GM19238 (cell line): ENCODE data around the gene FASTK.
"Not testable (repeated sequence)": the region's sequence is repeated elsewhere in the genome, so short reads cannot be mapped to it uniquely, and the experiment has no call there.

Experiments used
- DNase-seq: peaks from one replicate; pipeline ENCODE4 v3.0.0; 2011; ENCODE audit warnings: low spot score; ENCODE audit not compliant: insufficient read length

Gene FASTK

DNA sequence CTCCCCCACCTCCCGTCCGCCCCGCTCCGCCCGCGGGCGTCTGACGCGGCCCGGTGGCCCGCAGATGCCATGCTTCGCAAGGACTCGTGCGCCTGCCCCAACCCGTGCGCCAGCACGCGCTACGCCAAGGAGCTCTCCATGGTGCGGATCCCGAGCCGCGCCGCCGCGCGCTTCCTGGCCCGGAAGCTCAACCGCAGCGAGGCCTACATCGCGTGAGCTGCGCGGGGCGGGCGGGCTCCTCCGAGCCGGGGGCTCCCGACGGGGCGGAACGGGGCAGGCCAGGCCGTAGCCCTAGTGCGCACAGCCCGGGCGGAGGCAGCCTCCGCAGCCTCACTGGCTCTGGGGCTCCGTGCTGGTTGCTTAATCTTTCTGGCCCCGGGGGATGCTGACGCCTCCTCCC, 29.5 kb downstream of the FASTK start:
- no peak for DNase-seq

DNA sequence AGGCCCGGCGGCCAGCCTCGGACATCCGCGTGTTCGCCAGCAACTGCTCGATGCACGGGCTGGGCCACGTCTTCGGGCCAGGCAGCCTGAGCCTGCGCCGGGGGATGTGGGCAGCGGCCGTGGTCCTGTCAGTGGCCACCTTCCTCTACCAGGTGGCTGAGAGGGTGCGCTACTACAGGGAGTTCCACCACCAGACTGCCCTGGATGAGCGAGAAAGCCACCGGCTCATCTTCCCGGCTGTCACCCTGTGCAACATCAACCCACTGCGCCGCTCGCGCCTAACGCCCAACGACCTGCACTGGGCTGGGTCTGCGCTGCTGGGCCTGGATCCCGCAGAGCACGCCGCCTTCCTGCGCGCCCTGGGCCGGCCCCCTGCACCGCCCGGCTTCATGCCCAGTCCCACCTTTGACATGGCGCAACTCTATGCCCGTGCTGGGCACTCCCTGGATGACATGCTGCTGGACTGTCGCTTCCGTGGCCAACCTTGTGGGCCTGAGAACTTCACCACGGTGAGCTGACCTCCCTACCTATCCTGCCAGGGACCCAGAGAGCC, 31.6 kb downstream of the FASTK start:
- DNase-seq, result no peak

DNA sequence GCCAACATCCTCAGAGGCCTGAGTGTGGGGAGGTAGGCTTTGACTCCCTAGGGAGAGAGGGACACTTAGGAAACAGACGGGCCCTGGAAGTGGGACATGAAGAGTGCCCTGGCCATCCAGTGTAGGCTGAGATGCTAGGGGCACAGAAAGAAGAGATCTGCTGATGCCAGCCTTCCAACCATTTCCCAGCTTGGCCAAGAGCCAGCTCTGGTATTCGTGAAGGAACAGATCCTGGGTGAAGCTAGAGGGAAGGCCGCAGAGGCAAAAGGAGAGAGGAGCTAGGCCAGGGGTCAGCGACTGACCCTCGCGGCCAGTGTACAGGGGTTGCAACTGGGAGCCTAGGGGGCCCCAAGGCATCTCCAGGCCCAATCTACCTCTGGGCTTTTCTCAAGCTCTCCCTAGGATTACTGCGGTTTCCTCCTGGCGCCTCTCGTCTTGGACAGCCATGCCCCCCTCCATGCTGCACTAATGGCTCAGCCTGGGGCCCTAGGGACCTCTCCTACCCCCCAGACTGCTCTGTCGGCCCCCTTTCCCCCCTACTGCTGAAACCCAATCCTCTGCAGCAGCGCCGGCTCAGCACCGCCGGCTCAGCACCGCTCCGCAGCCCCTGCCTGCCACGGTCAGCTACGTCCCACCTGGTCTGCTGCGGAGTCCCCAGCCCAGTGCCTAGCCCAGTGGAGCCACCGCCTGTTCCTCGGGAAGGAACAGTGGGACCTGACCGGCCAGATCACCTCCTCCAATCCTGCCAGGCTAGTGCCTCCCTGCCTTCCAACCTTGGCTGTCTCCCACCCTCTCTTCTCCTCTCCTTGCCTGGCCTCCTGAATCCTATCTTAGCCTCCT, 32.4 kb downstream of the FASTK start, which contains the start of gene ASIC3:
ASIC3 (plus strand) TSS at position 556 of the 840 bp plus-strand sequence. CDS start 355 bp downstream, outside the sequence.
- no peak for DNase-seq

DNA sequence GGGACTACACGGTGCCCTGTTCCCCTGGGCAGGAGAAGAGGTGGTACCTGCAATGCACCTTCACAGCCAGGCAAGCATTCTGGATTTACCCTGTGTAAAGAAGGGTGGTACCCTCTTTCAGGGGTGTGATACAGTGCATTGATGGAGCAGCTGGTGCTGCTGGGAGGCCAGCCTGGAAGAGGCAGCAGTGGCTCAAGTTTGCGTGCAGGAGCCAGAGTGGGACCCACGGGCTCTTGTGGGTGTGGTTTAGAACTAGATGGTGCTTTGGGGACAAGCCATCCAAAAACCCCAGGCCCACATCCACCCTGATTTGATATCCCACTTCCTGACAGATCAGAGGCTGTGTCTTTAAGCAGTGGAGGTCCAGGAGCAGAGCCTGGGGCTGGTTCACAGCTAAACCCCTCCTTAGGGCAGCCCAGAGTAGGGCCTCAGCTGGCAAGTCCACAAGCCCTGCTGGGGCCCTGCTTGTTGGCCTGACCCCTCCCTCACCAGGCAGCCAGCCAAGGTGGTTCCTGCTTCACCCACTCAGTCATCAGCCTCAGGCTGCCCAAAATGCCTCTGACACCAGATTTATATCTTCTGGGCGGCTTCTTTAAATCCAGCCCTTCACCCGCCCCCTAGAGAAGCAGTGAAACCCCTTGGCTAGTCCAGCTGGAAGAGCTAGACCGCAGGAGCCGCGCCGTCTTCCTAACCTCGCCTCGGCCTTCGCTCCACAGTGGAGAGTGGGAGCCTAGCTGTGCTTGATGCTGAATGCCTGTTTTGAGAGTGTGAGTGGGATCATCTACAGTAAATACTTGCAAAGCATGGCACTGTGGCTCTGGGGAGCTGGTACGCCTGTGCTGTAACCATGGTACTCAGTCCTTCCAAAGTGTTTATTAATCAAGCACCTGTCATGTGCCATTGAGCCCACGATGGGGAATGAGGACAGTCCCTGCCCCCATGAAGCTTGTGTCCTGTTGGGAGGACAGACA, 33.7 kb downstream of the FASTK start:
- no peak for DNase-seq

DNA sequence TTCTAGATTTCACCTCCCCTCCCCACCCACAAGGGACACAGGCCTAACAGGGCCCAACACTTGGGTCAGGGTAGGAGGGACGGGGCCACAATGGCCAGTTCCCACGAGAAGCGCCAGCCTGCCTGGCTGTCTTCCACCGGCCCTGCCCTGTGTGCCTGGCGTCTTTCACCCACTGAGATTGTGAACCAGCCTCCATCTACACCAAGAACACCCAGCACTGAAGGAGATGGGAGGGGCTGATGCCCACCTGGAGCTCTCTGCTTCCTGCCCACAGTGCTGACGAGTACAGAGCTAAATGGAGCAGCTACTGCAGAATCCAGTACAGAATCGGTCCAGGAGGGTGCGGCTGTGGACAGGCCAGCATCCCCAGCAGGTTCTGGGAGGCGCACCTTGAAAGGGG, 34.6 kb downstream of the FASTK start:
- DNase-seq, result no peak

DNA sequence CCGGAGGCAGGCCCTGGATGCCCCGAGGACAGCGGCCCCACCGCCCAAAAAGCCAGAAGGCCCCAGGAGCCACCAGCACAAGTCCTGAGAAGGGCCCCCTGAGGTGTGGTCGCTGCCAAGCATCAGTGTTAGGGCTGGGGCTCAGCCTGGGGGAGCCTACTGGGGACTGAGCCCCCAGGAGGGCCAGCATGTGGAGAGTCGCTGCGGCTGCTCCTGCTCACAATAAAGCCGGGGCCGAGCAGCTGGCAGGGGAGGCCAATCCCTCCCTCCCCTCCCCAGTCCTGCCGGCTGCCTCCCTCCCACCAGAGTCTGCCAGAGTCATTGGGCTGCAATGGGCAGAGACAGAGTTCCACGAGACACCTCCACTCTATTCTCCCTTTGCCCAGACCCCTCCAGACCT, 35.3 kb downstream of the FASTK start:
- no peak for DNase-seq

DNA sequence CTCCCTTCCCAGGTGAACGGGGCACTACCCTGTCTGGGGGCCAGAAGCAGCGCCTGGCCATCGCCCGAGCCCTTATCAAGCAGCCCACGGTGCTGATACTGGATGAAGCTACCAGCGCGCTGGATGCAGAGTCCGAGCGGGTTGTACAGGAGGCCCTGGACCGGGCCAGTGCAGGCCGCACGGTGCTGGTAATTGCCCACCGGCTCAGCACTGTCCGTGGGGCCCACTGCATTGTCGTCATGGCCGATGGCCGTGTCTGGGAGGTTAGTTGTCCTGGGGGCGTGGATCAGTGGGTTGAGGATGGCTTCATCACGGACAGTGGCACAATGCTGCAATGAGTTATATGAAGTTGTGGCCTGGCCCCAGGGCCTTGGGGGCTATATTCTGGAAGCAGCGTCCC, 36.6 kb downstream of the FASTK start:
- no peak for DNase-seq

DNA sequence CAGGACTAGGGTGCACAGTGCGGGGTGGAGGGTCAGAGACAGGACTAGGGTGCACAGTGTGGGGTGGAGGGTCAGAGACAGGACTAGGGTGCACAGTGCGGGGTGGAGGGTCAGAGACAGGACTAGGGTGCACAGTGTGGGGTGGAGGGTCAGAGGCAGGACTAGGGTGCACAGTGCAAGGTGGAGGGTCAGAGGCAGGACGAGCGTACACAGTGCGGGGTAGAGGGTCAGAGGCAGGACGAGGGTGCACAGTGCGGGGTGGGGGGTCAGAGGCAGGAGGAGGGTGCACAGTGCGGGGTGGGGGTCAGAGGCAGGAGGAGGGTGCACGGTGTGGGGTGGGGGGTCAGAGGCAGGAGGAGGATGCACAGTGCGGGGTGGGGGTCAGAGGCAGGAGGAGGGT, 37.2 kb downstream of the FASTK start:
- DNase-seq, result not testable (repeated sequence)

DNA sequence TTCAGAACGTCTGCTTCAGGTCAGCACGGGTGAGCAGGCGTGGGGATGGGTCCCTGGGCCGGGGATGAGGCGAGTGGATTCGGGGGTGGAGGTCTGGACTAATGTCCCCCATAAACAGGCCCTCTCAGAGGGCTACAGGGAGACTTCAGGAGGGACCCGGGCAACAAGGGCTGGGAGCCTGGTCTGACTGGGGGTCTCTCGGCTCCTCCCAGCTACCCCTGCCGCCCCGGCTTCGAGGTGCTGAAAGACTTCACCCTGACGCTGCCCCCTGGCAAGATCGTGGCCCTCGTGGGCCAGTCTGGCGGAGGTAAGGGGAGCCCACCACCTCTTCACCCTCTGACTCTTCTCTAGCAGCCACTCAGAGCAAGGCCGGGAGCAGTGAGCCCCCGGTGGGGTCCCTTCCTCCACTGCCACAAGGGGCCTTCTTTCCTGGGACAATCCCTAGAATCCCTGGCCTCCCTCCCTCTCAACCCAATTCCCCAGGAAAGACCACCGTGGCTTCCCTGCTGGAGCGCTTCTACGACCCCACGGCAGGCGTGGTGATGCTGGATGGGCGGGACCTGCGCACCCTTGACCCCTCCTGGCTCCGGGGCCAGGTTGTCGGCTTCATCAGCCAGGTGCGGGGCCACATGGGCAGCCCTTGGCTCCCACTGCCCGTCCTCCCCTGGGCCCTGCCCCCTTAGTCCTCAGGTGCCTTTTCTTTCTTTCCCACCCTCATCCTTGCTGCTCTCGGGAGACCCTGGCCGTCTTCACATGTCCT, 39.8 kb downstream of the FASTK start:
- DNase-seq, result no peak

DNA sequence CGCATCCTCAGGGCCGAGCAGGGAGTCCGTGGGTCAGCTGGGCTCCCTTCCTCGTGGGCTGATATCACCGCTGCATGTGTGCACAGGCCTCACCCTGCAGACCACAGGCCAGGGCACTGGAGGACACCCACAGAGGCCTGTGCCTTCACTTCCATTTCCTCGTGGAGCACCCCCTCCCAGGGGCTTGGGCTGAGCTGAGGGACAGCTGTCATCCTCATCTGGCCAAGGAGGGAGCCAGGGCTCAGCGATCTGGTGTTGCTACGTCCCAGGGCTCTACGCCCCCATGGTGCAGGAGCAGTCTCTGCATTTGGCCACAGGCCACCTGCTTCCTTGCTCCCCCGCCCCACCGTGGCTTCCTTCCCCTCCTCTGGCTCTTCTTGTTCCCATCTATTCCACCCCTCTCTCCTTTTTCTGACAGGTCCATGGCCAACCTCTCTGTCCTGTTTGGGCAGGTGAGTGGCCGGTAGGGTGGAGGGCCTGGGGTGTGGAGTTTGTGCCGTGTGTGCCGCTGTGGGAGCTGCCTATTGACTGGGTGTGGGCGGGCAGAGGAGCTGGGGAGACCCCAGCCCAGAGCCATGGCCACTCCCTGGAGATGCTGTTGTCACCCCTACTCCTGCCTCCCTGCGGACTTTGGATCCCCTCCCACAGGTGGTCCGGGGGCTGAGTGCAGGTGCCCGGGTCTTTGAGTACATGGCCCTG, 40.6 kb downstream of the FASTK start:
- DNase-seq, result no peak

DNA sequence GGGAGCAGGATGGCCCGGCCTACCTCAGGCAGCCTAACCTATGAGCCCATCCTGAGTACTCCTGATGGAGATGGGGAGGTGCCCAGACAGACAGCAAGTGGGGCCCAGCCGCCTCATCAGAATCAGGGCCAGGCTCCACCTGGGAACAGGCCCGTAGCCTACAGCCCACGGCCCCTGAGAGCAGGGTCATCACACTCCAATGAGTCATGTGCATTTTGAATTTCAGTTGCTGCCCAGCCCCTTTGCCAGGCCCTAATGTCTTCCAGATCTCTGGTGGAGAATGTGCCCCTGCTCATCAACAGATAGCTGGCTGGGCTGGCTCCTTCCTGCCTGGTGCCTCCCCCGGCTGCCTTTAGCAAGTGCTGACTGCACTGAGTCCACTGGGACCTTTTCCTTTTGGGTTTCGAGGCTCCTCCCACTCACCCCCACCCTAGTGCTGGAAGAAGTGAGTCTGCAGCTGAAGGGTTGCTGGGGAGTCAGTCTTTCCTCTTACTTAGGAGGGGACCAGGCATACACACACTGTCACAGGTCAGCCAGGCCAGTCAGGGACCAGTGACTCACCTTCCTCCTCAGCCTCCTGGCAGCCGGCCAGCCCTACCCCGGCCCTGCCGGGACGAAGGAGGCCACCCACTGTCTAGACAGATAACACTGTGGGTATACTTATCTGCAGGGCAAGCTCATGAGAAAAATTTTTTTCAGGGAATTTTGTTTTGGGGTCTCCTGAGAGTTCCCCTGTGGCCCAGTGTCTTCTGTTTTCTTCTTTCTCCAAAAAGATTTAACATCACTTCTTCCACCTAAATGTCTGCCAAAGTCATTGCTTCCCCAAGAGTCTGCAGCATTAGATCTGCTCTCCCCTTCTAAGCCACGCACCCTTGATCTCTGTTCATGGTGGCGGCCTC, 41.4 kb downstream of the FASTK start:
- no peak for DNase-seq

DNA sequence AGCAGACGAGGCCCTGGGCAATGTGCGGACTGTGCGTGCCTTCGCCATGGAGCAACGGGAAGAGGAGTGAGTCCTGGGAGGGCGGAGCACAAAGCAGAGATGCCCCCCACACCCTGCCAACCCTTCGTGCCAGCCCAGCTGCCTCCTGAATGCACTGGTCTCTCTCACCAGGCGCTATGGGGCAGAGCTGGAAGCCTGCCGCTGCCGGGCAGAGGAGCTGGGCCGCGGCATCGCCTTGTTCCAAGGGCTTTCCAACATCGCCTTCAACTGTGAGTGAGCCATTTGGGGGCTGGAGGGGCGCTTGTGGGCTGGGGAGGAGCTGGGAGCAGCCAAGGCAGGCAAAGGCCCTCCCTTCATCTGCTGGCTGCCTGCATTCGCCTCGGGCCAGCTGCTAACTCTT, 44.7 kb downstream of the FASTK start:
- no peak for DNase-seq

DNA sequence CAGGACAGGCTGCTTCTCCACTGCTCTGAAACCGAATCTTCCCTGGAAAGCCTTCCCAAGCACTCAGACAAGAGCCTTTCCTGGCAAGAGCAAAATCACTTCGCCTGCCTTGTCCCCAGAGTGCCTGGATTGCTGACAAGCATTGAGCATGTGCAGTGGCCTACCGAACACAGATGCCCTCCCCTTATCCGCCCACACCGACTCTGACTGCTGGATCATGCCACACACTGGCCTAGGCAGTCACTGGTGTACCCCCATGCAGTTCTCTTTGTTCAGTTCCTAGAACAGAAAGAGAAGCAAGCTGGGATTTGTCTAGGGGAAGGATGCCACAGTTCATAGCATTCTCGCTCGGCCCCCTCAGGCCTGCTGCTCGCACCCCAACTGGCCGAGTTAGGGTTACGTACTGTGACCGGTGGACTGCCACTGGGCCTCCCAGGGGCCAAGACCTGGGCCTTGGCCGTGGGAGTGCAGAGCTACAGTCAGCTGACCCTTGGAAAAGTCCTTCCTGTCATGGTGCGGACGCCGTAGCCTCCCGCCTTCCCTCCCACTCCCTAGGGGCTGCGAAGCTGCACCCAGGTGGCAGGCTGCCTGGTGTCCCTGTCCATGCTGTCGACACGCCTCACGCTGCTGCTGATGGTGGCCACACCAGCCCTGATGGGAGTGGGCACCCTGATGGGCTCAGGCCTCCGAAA, 45.4 kb downstream of the FASTK start:
- DNase-seq, result no peak

DNA sequence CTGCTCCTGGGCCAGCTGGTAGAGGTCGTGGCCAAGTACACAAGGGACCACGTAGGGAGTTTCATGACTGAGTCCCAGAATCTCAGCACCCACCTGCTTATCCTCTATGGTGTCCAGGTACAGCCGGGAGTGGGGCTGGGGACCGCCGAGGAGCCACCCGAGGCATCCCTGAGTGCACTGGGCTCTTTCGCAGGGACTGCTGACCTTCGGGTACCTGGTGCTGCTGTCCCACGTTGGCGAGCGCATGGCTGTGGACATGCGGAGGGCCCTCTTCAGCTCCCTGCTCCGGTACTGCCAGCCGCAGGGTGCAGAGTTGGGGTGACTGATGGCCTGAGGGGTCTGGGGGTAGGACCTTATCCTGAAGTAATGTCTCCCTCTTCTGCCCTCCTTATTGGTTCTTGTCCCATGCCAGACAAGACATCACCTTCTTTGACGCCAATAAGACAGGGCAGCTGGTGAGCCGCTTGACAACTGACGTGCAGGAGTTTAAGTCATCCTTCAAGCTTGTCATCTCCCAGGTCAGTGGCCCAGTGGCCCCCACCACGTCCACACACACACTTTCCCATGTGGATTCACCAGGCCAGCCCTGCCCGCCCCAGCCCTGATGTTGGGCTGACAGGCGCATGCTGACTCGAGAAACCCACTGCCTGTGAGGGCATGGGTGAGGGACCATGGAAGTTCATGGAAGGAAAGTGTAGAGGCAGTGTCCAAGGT, 46.1 kb downstream of the FASTK start:
- no peak for DNase-seq

DNA sequence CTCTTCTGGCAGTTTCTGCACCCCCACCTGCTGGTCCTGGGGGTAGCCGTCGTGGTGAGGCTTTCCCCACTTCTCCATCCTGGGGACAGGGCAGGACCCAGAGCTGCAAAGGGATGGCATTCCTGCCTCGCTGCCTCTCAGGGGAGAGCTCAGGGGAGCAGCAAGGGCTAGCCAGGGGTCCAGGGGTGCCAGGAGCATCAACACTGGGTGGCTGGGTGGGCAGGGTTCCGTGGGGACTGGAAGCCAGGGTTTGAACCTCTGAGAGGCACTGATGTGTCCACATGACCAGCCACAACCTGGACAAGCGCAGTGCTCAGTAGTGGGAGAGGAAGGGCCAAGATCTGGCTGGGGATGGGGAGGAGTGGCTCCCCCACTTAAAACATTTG, 46.8 kb downstream of the FASTK start:
- no peak for DNase-seq

DNA sequence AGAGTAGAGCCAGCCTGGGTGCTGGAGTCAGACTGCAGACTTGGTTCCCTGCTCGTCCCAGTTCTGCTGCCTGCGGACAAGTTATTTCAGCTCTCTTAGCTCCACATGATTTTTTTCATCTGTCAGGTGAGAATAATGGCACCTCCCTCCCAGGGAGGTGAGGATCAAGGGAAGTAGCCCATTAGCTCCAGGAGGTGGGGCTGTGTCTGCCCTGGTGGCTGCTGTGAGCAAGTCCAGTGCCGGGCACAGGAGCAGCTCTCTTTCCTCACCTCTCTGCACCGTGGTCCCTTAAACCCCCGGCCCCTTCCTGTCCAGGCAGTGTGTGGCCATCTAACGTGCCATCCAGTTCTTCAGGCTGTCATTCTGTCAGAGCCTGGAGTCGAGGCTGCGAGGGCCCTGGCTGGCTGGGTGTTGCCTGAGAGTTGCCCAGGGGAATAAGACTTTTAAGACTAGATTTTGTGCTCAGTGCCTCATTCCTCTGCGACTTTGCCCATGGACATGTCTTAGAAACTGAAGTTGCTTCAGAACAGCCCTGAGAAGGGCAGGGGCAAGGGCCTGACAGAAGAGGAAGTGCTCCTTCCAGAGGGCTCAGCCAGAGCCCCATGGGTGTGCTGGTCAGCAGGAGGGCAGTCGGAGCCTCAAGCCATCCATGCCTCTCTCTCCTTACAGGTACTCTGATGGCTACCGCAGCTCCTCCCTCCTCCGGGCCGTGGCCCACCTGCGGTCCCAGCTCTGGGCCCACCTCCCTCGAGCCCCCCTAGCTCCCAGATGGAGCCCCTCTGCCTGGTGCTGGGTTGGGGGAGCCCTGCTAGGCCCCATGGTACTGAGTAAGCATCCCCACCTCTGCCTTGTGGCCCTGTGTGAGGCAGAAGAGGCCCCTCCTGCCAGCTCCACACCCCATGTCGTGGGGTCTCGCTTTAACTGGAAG, 47.4 kb downstream of the FASTK start:
- DNase-seq, result no peak

DNA sequence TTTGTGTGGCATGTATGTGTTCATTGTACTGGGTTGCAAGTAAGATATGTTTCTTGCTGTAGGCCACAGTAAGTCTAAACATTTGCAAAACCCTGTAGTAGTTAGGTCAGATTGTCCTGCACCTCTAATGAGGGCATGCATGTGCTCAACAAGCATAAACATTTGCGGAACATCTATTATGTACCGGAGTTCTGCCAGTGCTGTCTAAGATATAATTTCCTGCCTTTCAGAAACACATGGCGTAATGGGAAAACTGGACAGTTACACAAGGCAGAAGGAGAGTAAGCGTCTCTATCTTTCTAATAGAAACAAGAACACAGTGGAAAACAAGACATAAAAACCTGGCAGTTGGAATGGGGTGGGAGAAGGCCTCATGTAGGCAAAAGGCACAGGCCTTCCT, 49.6 kb downstream of the FASTK start:
- DNase-seq, result no peak
